WTC11 (cell line): ENCODE results near the gene NT5C1B.

Source experiments
- ELF4 ChIP-seq: sonication (generic); formaldehyde crosslinking; IDR thresholded peaks from 2 replicates; pipeline ENCODE4 v1.8.1; 2022; ENCODE audit warnings: low read depth, mild to moderate bottlenecking, moderate library complexity, missing genetic modification reagents
- IRF2 ChIP-seq: sonication (generic); formaldehyde crosslinking; IDR thresholded peaks from 2 replicates; pipeline ENCODE4 v1.8.0; 2022; ENCODE audit warnings: low read depth, missing genetic modification reagents, borderline replicate concordance
- JUN ChIP-seq: sonication (generic); formaldehyde crosslinking; IDR thresholded peaks from 2 replicates; pipeline ENCODE4 v1.8.0; 2023; ENCODE audit warnings: mild to moderate bottlenecking, missing genetic modification reagents
- SMAD4 ChIP-seq: sonication (generic); formaldehyde crosslinking; IDR thresholded peaks from 2 replicates; pipeline ENCODE4 v1.8.0; 2022; ENCODE audit warnings: mild to moderate bottlenecking, missing genetic modification reagents
- TEAD4 ChIP-seq: sonication (generic); formaldehyde crosslinking; IDR thresholded peaks from 2 replicates; pipeline ENCODE4 v1.8.0; 2022; ENCODE audit warnings: mild to moderate bottlenecking, missing genetic modification reagents
- ZNF138 ChIP-seq: sonication (generic); formaldehyde crosslinking; conservative IDR thresholded peaks from 2 replicates; pipeline ENCODE4 v1.8.1; 2022; ENCODE audit warnings: mild to moderate bottlenecking, moderate library complexity, missing genetic modification reagents
- TF ChIP-seq, protein P1 (sequence below): fragments of 200-600 bp; IDR thresholded peaks from 2 replicates; pipeline ENCODE4 v1.8.0; 2022; ENCODE audit warnings: antibody characterized with exemption
- TF ChIP-seq, protein P2 (sequence below): sonication (generic); formaldehyde crosslinking; IDR thresholded peaks from 2 replicates; pipeline ENCODE4 v1.8.0; 2022; ENCODE audit warnings: mild to moderate bottlenecking, missing genetic modification reagents
- TF ChIP-seq, protein P3 (sequence below): fragments of 250-450 bp; sonication (Bioruptor Pico); IDR thresholded peaks from 2 replicates; pipeline ENCODE4 v1.9.0; 2021; ENCODE audit warnings: mild to moderate bottlenecking
- TF ChIP-seq, protein P4 (sequence below): sonication (generic); formaldehyde crosslinking; IDR thresholded peaks from 2 replicates; pipeline ENCODE4 v1.8.0; 2023; ENCODE audit warnings: mild to moderate bottlenecking, missing genetic modification reagents
- TF ChIP-seq, protein P5 (sequence below): sonication (generic); formaldehyde crosslinking; IDR thresholded peaks from 2 replicates; pipeline ENCODE4 v1.8.1; 2023; ENCODE audit warnings: mild to moderate bottlenecking, missing genetic modification reagents
- TF ChIP-seq, protein P6 (sequence below): fragments of 250-450 bp; sonication (Bioruptor Pico); IDR thresholded peaks from 2 replicates; pipeline ENCODE4 v1.9.0; 2021; ENCODE audit warnings: mild to moderate bottlenecking, borderline replicate concordance

DNA sequence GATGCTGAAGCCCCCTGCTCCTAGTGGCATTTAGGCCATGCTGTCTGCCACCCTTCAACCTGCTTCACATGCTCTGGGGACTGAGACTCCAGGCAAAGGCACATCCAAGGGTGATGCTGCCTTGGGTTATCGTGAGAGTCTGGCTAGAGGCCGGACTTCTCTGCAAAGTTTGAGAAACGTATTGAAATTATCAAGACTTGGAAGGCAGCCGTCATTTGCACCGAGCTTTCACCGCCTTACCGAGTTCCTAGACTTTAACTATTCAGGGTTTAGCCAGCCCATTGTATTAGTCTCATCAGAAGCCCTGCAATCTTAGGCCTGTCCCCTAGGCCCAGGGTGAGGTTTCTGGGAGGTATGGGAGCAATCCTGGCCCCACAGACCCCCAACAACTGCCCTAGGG, 62.9 kb downstream of the NT5C1B start:
- TF ChIP-seq TEAD4 (no peak), IRF2 (CRISPR knock-in tag) (no peak), ELF4 (CRISPR knock-in tag) (no peak), SMAD4 (CRISPR knock-in tag) (no peak), ZNF138 (CRISPR knock-in tag) (no peak), JUN (CRISPR knock-in tag) (no peak)
- TF ChIP-seq, protein P1, sequence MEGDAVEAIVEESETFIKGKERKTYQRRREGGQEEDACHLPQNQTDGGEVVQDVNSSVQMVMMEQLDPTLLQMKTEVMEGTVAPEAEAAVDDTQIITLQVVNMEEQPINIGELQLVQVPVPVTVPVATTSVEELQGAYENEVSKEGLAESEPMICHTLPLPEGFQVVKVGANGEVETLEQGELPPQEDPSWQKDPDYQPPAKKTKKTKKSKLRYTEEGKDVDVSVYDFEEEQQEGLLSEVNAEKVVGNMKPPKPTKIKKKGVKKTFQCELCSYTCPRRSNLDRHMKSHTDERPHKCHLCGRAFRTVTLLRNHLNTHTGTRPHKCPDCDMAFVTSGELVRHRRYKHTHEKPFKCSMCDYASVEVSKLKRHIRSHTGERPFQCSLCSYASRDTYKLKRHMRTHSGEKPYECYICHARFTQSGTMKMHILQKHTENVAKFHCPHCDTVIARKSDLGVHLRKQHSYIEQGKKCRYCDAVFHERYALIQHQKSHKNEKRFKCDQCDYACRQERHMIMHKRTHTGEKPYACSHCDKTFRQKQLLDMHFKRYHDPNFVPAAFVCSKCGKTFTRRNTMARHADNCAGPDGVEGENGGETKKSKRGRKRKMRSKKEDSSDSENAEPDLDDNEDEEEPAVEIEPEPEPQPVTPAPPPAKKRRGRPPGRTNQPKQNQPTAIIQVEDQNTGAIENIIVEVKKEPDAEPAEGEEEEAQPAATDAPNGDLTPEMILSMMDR, result no peak
- TF ChIP-seq, protein P2, sequence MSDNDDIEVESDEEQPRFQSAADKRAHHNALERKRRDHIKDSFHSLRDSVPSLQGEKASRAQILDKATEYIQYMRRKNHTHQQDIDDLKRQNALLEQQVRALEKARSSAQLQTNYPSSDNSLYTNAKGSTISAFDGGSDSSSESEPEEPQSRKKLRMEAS (CRISPR knock-in tag), result no peak
- TF ChIP-seq, protein P3, sequence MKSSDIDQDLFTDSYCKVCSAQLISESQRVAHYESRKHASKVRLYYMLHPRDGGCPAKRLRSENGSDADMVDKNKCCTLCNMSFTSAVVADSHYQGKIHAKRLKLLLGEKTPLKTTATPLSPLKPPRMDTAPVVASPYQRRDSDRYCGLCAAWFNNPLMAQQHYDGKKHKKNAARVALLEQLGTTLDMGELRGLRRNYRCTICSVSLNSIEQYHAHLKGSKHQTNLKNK (CRISPR knock-in tag), result no peak
- TF ChIP-seq, protein P4, sequence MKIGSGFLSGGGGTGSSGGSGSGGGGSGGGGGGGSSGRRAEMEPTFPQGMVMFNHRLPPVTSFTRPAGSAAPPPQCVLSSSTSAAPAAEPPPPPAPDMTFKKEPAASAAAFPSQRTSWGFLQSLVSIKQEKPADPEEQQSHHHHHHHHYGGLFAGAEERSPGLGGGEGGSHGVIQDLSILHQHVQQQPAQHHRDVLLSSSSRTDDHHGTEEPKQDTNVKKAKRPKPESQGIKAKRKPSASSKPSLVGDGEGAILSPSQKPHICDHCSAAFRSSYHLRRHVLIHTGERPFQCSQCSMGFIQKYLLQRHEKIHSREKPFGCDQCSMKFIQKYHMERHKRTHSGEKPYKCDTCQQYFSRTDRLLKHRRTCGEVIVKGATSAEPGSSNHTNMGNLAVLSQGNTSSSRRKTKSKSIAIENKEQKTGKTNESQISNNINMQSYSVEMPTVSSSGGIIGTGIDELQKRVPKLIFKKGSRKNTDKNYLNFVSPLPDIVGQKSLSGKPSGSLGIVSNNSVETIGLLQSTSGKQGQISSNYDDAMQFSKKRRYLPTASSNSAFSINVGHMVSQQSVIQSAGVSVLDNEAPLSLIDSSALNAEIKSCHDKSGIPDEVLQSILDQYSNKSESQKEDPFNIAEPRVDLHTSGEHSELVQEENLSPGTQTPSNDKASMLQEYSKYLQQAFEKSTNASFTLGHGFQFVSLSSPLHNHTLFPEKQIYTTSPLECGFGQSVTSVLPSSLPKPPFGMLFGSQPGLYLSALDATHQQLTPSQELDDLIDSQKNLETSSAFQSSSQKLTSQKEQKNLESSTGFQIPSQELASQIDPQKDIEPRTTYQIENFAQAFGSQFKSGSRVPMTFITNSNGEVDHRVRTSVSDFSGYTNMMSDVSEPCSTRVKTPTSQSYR (CRISPR knock-in tag), result no peak
- TF ChIP-seq, protein P5, sequence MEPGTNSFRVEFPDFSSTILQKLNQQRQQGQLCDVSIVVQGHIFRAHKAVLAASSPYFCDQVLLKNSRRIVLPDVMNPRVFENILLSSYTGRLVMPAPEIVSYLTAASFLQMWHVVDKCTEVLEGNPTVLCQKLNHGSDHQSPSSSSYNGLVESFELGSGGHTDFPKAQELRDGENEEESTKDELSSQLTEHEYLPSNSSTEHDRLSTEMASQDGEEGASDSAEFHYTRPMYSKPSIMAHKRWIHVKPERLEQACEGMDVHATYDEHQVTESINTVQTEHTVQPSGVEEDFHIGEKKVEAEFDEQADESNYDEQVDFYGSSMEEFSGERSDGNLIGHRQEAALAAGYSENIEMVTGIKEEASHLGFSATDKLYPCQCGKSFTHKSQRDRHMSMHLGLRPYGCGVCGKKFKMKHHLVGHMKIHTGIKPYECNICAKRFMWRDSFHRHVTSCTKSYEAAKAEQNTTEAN (CRISPR knock-in tag), result no peak
- TF ChIP-seq, protein P6, sequence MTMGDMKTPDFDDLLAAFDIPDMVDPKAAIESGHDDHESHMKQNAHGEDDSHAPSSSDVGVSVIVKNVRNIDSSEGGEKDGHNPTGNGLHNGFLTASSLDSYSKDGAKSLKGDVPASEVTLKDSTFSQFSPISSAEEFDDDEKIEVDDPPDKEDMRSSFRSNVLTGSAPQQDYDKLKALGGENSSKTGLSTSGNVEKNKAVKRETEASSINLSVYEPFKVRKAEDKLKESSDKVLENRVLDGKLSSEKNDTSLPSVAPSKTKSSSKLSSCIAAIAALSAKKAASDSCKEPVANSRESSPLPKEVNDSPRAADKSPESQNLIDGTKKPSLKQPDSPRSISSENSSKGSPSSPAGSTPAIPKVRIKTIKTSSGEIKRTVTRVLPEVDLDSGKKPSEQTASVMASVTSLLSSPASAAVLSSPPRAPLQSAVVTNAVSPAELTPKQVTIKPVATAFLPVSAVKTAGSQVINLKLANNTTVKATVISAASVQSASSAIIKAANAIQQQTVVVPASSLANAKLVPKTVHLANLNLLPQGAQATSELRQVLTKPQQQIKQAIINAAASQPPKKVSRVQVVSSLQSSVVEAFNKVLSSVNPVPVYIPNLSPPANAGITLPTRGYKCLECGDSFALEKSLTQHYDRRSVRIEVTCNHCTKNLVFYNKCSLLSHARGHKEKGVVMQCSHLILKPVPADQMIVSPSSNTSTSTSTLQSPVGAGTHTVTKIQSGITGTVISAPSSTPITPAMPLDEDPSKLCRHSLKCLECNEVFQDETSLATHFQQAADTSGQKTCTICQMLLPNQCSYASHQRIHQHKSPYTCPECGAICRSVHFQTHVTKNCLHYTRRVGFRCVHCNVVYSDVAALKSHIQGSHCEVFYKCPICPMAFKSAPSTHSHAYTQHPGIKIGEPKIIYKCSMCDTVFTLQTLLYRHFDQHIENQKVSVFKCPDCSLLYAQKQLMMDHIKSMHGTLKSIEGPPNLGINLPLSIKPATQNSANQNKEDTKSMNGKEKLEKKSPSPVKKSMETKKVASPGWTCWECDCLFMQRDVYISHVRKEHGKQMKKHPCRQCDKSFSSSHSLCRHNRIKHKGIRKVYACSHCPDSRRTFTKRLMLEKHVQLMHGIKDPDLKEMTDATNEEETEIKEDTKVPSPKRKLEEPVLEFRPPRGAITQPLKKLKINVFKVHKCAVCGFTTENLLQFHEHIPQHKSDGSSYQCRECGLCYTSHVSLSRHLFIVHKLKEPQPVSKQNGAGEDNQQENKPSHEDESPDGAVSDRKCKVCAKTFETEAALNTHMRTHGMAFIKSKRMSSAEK (CRISPR knock-in tag), result no peak
